Tibial nerve (tissue), 4 donors: Measurements from ENCODE around the gene SIDT1. TPM values are rescaled to one million over a fixed set of nuclear protein-coding genes. Genes with fewer than 3 reads are reported as not detected.
"Not testable (repeated sequence)": the region's sequence is repeated elsewhere in the genome, so short reads cannot be mapped to it uniquely, and the experiment has no call there.

Experiments
- DNase-seq, 2 donors: peaks; one replicate each; pipeline ENCODE4 v3.0.0-alpha.2; 2019; ENCODE audit warnings: low spot score in 2 of 2
- H3K27ac ChIP-seq, 4 donors: fragments of 200-600 bp; sonication (generic) in 3 of 4; one replicate each; pipeline ENCODE4 v1.5.1; 2017 to 2019; ENCODE audit warnings: mild to moderate bottlenecking in 1 of 4
- H3K27me3 ChIP-seq, 2 donors: fragments of 200-600 bp; sonication (generic) in 1 of 2; one replicate each; pipeline versions ENCODE4 v1.5.1 to v1.6.0; 2017 to 2019
- H3K36me3 ChIP-seq, 3 donors: fragments of 200-600 bp; sonication (generic); one replicate each; pipeline ENCODE4 v1.5.1; 2018 to 2019
- H3K4me1 ChIP-seq, 4 donors: fragments of 200-600 bp; sonication (generic) in 3 of 4; one replicate each; pipeline ENCODE4 v1.5.1; 2017 to 2019
- H3K4me3 ChIP-seq, 4 donors: fragments of 200-600 bp; sonication (generic) in 3 of 4; one replicate each; pipeline ENCODE4 v1.5.1; 2017 to 2019; ENCODE audit warnings: mild to moderate bottlenecking in 1 of 4, moderate library complexity in 1 of 4
- H3K9me3 ChIP-seq, 4 donors: fragments of 200-600 bp; sonication (generic) in 3 of 4; one replicate each; pipeline ENCODE4 v1.5.1; 2017 to 2019
- CTCF ChIP-seq, 5 experiments: fragments of 200-600 bp in 3 of 5; fragments of 450-650 bp in 2 of 5; sonication (generic) in 3 of 5; IDR thresholded peaks; one replicate each; pipeline ENCODE4 v1.5.1; 2016 to 2019; ENCODE audit warnings: antibody characterized with exemption in 5 of 5, mild to moderate bottlenecking in 3 of 5, moderate library complexity in 2 of 5
- EP300 ChIP-seq, 2 donors: sonication (generic); formaldehyde crosslinking; IDR thresholded peaks; one replicate each; pipeline ENCODE4 v1.6.1; 2017; ENCODE audit warnings: antibody characterized with exemption in 2 of 2, mild to moderate bottlenecking in 1 of 2
- POLR2A ChIP-seq, 2 donors: fragments of 450-650 bp; IDR thresholded peaks; one replicate each; pipeline ENCODE4 v1.6.1; 2017; ENCODE audit warnings: antibody characterized with exemption in 2 of 2, mild to moderate bottlenecking in 2 of 2, moderate library complexity in 2 of 2
- WGBS, 2 donors: methylation state at CpG; one replicate each; pipeline ENCODE4 v1.1.5; 2018; 5-methylcytosine and 5-hydroxymethylcytosine counted together
- total RNA-seq, 4 donors: library from RNA; depleted of rRNA; stranded (reverse); fragments of >200 nt; gene quantifications; one replicate each; pipeline ENCODE4 v1.1.0, GENCODE V29; 2016

Gene SIDT1
- total RNA-seq, 4 donors from 2014 or later, result 2.7 to 6.8 (median 4.8) TPM

- H3K27me3 ChIP-seq, result no peaks in the 10 kb centered on the region
- H3K4me1 ChIP-seq, result peaks cover 0 to 14% (median 1%) of the 10 kb centered on the region in 4 donors
- DNase-seq, result no peak
- TF ChIP-seq POLR2A (IDR thresholded peaks at IDR 0.05) (no peak), CTCF (IDR thresholded peaks at IDR 0.05) (no peak), EP300 (IDR thresholded peaks at IDR 0.05) (no peak)
- no peaks in the 10 kb centered on the region for H3K36me3 ChIP-seq
- 68 to 72% methylated on average over 6 of the region's 6 CpGs for WGBS, 2 donors
- no peaks in the 10 kb centered on the region for H3K9me3 ChIP-seq
- no peak overlapping the region for H3K27ac ChIP-seq
- H3K4me3 ChIP-seq, result no peak overlapping the region
Measured at GRCh38 chr3:113631573-113631972, 99.2 kb downstream of the SIDT1 start.

DNA sequence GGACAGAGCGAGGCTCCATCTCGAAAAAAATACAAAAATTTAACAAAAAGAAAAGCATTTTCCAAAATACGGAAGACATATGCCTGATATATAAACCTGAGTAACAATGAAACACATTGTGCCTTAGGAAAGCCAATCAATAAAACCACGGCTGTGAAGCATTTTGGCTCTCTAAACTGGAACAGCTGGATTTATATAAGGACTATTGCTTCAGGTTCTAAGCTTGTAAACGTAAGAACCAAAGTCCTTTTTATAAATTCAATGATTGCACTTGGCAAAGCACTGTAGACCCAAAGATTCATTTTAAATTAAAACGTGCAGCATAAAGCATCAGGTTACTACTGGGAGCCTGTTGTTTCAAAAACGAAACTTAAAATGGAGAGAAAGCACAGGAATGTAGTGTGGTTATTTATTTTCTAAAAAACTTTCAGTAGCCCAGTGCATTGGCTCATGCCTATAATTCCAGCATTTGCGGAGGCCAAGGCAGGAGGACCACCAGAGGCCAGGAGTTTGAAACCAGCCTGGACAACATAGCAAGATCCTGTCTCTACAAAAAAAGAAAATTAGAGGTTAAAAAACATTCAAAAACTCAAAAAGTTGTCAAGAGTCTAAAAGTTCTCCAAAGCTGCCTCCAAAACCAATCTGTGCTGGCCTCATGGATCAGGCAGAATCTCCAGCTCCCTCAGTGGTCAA, 102.6 kb downstream of the SIDT1 start:
- Histone ChIP-seq H3K27ac (no peak overlapping the region), H3K27me3 (no peaks in the 10 kb centered on the region), H3K9me3 (no peaks in the 10 kb centered on the region), H3K4me3 (no peak overlapping the region), H3K4me1 (peaks cover 0 to 6% (median 0%) of the 10 kb centered on the region in 4 donors), H3K36me3 (no peaks in the 10 kb centered on the region)
- no peak for TF ChIP-seq EP300 (IDR thresholded peaks at IDR 0.05)
- no peak for TF ChIP-seq CTCF (IDR thresholded peaks at IDR 0.05)
- no peak for TF ChIP-seq POLR2A (IDR thresholded peaks at IDR 0.05)
- no peak for DNase-seq
- WGBS, 2 donors, result 72 to 76% methylated on average over 8 of the region's 8 CpGs

DNA sequence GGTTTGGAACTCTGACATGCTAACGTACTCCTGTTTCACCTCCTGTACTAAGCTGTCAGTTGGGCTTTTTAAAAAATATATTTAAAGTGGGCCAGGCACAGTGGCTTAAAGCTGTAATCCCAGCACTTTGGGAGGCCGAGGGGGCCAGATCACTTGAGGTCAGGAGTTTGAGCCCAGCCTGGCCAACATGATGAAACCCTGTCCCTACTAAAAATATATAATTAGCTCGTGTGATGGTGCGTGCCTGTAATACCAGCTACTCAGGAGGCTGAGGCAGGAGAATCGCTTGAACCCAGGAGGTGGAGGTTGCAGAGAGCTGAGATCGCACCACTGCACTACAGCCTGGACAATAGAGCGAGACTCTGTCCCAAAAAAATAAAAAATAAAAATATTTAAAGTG, 103.7 kb downstream of the SIDT1 start:
- H3K4me1 ChIP-seq, H3K4me3 ChIP-seq, H3K36me3 ChIP-seq, H3K27me3 ChIP-seq, DNase-seq, H3K27ac ChIP-seq, H3K9me3 ChIP-seq: not testable (repeated sequence)
- WGBS, 2 donors, result 88 to 89% methylated on average over 7 of the region's 7 CpGs

- Histone ChIP-seq H3K4me1 (no peaks in the 10 kb centered on the region), H3K9me3 (no peaks in the 10 kb centered on the region), H3K4me3 (no peak overlapping the region), H3K36me3 (no peaks in the 10 kb centered on the region), H3K27me3 (no peaks in the 10 kb centered on the region), H3K27ac (no peak overlapping the region)
- TF ChIP-seq POLR2A (IDR thresholded peaks at IDR 0.05) (no peak), CTCF (IDR thresholded peaks at IDR 0.05) (no peak), EP300 (IDR thresholded peaks at IDR 0.05) (no peak)
- 89 to 91% methylated on average over 12 to 14 of the region's 14 CpGs for WGBS, 2 donors
- DNase-seq, result no peak
Measured at GRCh38 chr3:113637756-113638155, 105.4 kb downstream of the SIDT1 start.

GRCh38 chr3:113638910-113639309, 106.6 kb downstream of the SIDT1 start:
- no peaks in the 10 kb centered on the region for H3K36me3 ChIP-seq
- H3K4me3 ChIP-seq, result no peak overlapping the region
- no peak overlapping the region for H3K27ac ChIP-seq
- DNase-seq, result no peak
- H3K4me1 ChIP-seq, result no peaks in the 10 kb centered on the region
- 94 to 95% methylated on average over 3 of the region's 3 CpGs for WGBS, 2 donors
- TF ChIP-seq EP300 (IDR thresholded peaks at IDR 0.05), result no peak
- no peak for TF ChIP-seq POLR2A (IDR thresholded peaks at IDR 0.05)
- no peak for TF ChIP-seq CTCF (IDR thresholded peaks at IDR 0.05)
- H3K27me3 ChIP-seq, result no peaks in the 10 kb centered on the region
- no peaks in the 10 kb centered on the region for H3K9me3 ChIP-seq
